CD4-positive, alpha-beta T cell treated with Interleukin-4 for 1 hour (primary cell): Measurements from ENCODE around the gene SLC9A2.

Experiments
- DNase-seq, 2 donors: peaks; one replicate each; pipeline ENCODE4 v3.0.0-alpha.2; 2020 to 2022

SLC9A2 gene

GRCh38 chr2:102674370-102674769, 55.0 kb downstream of the SLC9A2 start:
- DNase-seq: no peak

GRCh38 chr2:102674836-102675235, 55.5 kb downstream of the SLC9A2 start:
- no peak for DNase-seq

GRCh38 chr2:102677244-102678215, 58.2 kb downstream of the SLC9A2 start:
- DNase-seq: no peak

- no peak for DNase-seq
Measured at GRCh38 chr2:102678442-102678841, 59.1 kb downstream of the SLC9A2 start.

GRCh38 chr2:102686479-102687439, 67.4 kb downstream of the SLC9A2 start:
- DNase-seq: no peak

- DNase-seq: no peak
Measured at GRCh38 chr2:102690012-102690411, 70.7 kb downstream of the SLC9A2 start.

- DNase-seq: no peak
Measured at GRCh38 chr2:102696463-102696862, 77.1 kb downstream of the SLC9A2 start.

- no peak for DNase-seq
Measured at GRCh38 chr2:102698369-102699111, 79.2 kb downstream of the SLC9A2 start.

- no peak for DNase-seq
Measured at GRCh38 chr2:102703305-102703704, 84.0 kb downstream of the SLC9A2 start.

GRCh38 chr2:102703748-102704147, 84.4 kb downstream of the SLC9A2 start:
- DNase-seq: no peak

- no peak for DNase-seq
Measured at GRCh38 chr2:102704531-102704930, 85.2 kb downstream of the SLC9A2 start.

- no peak for DNase-seq
Measured at GRCh38 chr2:102707796-102708695, 88.7 kb downstream of the SLC9A2 start.

GRCh38 chr2:102708847-102709559, 89.7 kb downstream of the SLC9A2 start:
- no peak for DNase-seq

GRCh38 chr2:102717308-102718018, 98.1 kb downstream of the SLC9A2 start:
- no peak for DNase-seq

GRCh38 chr2:102718387-102719316, 99.3 kb downstream of the SLC9A2 start:
- DNase-seq: no peak

- DNase-seq: no peak
Measured at GRCh38 chr2:102724016-102724490, 104.7 kb downstream of the SLC9A2 start.

GRCh38 chr2:102724553-102724952, 105.2 kb downstream of the SLC9A2 start:
- no peak for DNase-seq

- no peak for DNase-seq
Measured at GRCh38 chr2:102726128-102727087, 107.1 kb downstream of the SLC9A2 start.
